OCI-LY3 (cell line): ENCODE data around the gene RBBP8NL.

ENCODE experiments used
- CTCF ChIP-seq: fragments of 200-600, 300-600 bp; sonication (generic); IDR thresholded peaks from 2 replicates; pipeline ENCODE4 v1.5.1; 2014; ENCODE audit warnings: antibody characterized with exemption, low read length, low read depth
- EZH2phosphoT487 ChIP-seq: fragments of 200-600 bp; shearing (Covaris generic); IDR thresholded peaks from 2 replicates; pipeline ENCODE4 v1.6.1; 2018; ENCODE audit warnings: antibody characterized with exemption, mixed run types, low read depth

GRCh38 chr20:62408640-62409039, 18.7 kb downstream of the RBBP8NL start:
- no peak for TF ChIP-seq CTCF
- no peak for TF ChIP-seq EZH2phosphoT487
